Thoracic aorta (tissue), 2 donors: ENCODE measurements around the gene ADIRF. TPM values are rescaled to one million over a fixed set of nuclear protein-coding genes. Genes with fewer than 3 reads are reported as not detected.

Experiments
- ATAC-seq: fragments of 150-250 bp; one replicate; pipeline ENCODE4 v1.8.0; 2017; ENCODE audit warnings: low read depth; ENCODE audit not compliant: insufficient number of reproducible peaks, low FRiP score
- DNase-seq: peaks from one replicate; pipeline ENCODE4 v3.0.0-alpha.2; 2020; ENCODE audit warnings: low spot score
- H3K27ac ChIP-seq, 2 donors: fragments of 200-600 bp; sonication (generic); 1 replicate in 1 of 2; 2 replicates in 1 of 2; pipeline ENCODE4 v1.5.1; 2016; ENCODE audit warnings: mild to moderate bottlenecking in 2 of 2, moderate library complexity in 2 of 2
- H3K27me3 ChIP-seq: fragments of 200-600 bp; sonication (generic); replicated peaks from 2 replicates; pipeline ENCODE4 v1.6.0; 2016; ENCODE audit warnings: mild to moderate bottlenecking; ENCODE audit not compliant: insufficient read depth
- H3K36me3 ChIP-seq: fragments of 200-600 bp; sonication (generic); one replicate; pipeline ENCODE4 v1.5.1; 2016
- H3K4me1 ChIP-seq, 2 donors: fragments of 200-600 bp; sonication (generic); 1 replicate in 1 of 2; 2 replicates in 1 of 2; pipeline versions ENCODE4 v1.5.1 to v1.6.0; 2016; ENCODE audit warnings: low read depth in 2 of 2, mild to moderate bottlenecking in 1 of 2; ENCODE audit not compliant: control insufficient read depth in 1 of 2
- H3K4me3 ChIP-seq: fragments of 200-600 bp; sonication (generic); 2 replicates; pipeline ENCODE4 v1.5.1; 2016; ENCODE audit warnings: mild to moderate bottlenecking
- H3K9me3 ChIP-seq: fragments of 200-600 bp; sonication (generic); 2 replicates; pipeline ENCODE4 v1.5.1; 2016
- total RNA-seq, 2 donors: library from RNA; depleted of rRNA; stranded (reverse); fragments of >200 nt; gene quantifications; one replicate each; pipeline versions ENCODE4 v1.1.0 to v1.2.3, GENCODE V29; 2016
- TF ChIP-seq, protein P1 (sequence below): fragments of 200-600 bp; sonication (generic); IDR thresholded peaks from one replicate; pipeline ENCODE4 v1.5.1; 2019; ENCODE audit warnings: antibody characterized with exemption

Gene ADIRF
- total RNA-seq, 2 donors from 2014 or later: 318 to 644 TPM

DNA sequence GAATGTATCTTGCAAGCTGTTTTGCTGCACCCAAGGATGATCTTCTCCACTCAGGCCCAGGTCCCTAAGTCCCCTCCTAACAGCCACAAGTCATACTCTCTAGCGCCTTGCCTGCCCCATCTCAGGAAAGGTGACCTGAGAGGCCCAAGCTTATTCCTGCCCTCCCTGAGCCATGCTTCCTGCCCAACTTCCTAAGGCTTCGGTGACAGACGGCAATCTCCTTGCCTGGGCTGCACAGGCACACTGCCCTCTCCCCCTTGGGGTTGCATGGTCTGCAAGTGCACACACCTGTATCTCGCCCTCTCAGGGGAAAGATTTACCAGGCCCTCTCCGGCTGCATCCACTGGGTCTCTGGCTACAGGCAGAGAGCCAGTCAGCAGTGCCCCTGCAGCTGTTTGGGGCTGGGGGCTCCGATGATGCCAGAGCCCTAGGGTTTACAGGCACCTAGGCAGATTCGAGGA is 771 bp upstream of the ADIRF start:
- H3K9me3 ChIP-seq: no peaks in the 10 kb centered on the region
- DNase-seq (no peak), ATAC-seq (no peak)
- peaks cover 22 to 70% of the 10 kb centered on the region in 2 donors for H3K4me1 ChIP-seq
- TF ChIP-seq, protein P1, sequence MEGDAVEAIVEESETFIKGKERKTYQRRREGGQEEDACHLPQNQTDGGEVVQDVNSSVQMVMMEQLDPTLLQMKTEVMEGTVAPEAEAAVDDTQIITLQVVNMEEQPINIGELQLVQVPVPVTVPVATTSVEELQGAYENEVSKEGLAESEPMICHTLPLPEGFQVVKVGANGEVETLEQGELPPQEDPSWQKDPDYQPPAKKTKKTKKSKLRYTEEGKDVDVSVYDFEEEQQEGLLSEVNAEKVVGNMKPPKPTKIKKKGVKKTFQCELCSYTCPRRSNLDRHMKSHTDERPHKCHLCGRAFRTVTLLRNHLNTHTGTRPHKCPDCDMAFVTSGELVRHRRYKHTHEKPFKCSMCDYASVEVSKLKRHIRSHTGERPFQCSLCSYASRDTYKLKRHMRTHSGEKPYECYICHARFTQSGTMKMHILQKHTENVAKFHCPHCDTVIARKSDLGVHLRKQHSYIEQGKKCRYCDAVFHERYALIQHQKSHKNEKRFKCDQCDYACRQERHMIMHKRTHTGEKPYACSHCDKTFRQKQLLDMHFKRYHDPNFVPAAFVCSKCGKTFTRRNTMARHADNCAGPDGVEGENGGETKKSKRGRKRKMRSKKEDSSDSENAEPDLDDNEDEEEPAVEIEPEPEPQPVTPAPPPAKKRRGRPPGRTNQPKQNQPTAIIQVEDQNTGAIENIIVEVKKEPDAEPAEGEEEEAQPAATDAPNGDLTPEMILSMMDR: no peak
- no peaks in the 10 kb centered on the region for H3K36me3 ChIP-seq
- peak overlapping the region; percentile 100 for H3K27ac ChIP-seq
- H3K27me3 ChIP-seq: no peaks in the 10 kb centered on the region
- H3K4me3 ChIP-seq: peak overlapping the region; percentile 97

DNA sequence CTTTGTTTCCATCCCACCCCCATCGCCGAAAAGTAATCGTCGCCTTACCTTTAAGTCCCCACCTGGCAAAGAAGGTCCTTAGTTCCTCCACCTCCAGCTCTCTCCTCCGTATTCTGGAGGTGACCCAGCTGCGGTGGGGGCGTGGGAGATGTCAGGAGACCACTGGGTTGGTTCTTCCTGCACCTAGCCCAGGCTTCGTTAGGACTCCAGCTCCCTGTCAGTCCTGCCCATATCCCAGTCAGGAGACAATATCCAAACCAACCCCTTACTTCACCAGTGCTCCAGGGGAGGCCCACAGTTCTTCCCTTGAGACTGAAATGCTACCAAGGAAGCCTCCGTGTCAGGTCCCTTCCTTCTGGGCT is 693 bp downstream of the ADIRF start:
- no peaks in the 10 kb centered on the region for H3K9me3 ChIP-seq
- no peaks in the 10 kb centered on the region for H3K27me3 ChIP-seq
- peak overlapping the region; percentile 100 for H3K27ac ChIP-seq
- no peaks in the 10 kb centered on the region for H3K36me3 ChIP-seq
- ATAC-seq (no peak), DNase-seq (no peak)
- peak overlapping the region; percentile 97 for H3K4me3 ChIP-seq
- TF ChIP-seq, protein P1: no peak
- peaks cover 24 to 68% of the 10 kb centered on the region in 2 donors for H3K4me1 ChIP-seq

DNA sequence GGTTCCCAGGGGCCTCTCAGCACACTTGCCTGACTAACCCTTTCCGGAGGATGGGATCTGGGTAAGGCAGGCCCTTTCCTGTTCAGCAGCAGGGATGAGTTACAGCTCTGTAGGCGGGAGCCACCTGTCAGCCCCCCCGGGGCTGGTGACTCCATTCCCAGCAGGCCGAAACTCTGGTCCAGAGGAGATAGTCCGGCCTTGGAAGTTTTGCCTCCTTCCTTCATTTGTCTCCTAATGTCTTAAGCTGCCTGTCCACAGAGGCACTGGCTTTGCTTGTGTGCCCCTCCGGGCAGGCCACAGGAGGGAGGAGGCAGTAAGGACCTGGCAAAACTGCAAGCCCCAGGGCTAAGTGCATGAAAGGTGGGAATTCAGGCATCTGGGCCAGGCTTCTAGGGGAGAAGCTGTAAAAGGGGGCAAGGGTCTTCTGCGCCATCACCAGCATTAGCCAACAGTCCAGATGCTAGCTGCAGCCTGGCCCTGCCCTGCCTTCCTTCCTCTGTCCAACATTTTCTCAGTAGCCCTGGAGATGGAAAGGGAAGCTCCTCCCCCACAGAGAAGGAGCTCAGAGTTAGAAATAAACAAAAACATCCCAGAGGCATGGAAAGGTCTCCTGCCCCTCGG is 1.2 kb downstream of the ADIRF start:
- DNase-seq: no peak
- Histone ChIP-seq H3K9me3 (no peaks in the 10 kb centered on the region), H3K36me3 (no peaks in the 10 kb centered on the region), H3K27ac (peak overlapping the region; percentile 100), H3K4me3 (peak overlapping the region; percentile 97), H3K27me3 (no peaks in the 10 kb centered on the region), H3K4me1 (peaks cover 24 to 63% of the 10 kb centered on the region in 2 donors)
- no peak for ATAC-seq
- TF ChIP-seq, protein P1: no peak

DNA sequence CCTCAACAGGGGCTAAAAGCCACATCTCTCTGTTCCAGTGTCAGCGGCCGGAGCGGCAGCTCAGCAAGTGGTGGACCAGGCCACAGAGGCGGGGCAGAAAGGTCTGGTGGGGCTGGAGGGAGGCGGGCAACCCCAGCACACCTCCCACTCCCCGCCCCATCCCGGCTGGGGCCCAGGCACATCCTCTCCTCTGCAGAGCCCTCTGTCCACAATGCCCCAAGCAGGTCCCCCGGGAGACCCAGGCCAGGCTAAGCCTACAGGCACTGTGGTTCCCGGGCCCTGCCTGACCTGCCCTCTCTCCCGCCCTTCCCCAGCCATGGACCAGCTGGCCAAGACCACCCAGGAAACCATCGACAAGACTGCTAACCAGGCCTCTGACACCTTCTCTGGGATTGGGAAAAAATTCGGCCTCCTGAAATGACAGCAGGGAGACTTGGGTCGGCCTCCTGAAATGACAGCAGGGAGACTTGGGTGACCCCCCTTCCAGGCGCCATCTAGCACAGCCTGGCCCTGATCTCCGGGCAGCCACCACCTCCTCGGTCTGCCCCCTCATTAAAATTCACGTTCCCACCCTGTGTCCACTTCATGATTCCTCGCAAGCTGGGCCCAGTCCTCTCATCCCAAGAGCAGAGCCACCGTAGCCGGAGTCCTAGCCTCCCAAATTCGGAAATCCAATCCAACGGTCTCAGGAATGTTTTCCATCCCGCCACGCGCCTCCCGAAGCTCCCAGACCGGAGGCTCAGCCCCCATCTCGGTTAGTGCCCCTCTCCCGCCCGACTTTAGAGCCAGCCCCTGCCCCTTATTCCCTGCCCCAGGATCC is 2.1 kb downstream of the ADIRF start:
- ATAC-seq (peak; percentile 6), DNase-seq (no peak)
- Histone ChIP-seq H3K4me3 (peak overlapping the region; percentile 97), H3K4me1 (peaks cover 24 to 57% of the 10 kb centered on the region in 2 donors), H3K36me3 (no peaks in the 10 kb centered on the region), H3K9me3 (no peaks in the 10 kb centered on the region), H3K27me3 (no peaks in the 10 kb centered on the region), H3K27ac (peak overlapping the region; percentile 100)
- TF ChIP-seq, protein P1: no peak

DNA sequence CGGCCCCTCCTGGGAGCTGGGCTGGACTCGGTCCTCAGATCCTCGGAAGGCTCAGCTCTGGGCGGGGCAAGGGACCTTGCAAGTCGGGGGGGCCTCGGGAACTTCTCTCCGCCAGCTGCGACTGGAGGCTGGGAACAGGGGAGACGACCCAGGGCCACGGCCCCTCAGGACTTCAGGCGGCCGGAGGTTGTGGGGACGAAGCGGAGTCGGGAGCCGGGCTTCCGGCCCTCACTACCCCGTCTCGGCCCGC is 2.6 kb downstream of the ADIRF start:
- Histone ChIP-seq H3K4me1 (peaks cover 21 to 52% of the 10 kb centered on the region in 2 donors), H3K27ac (peak overlapping the region; percentile 100), H3K36me3 (no peaks in the 10 kb centered on the region), H3K27me3 (no peaks in the 10 kb centered on the region), H3K4me3 (peak overlapping the region; percentile 97), H3K9me3 (no peaks in the 10 kb centered on the region)
- peak; percentile 1 for ATAC-seq
- DNase-seq: no peak
- TF ChIP-seq, protein P1: no peak
